GM18511 (cell line): ENCODE data around the gene SUGCT.
"Not testable (repeated sequence)": the region's sequence is repeated elsewhere in the genome, so short reads cannot be mapped to it uniquely, and the experiment has no call there.

Experiments
- ATAC-seq: cut with Tn5 transposase; IDR thresholded peaks from one replicate; pipeline ENCODE4 v1.9.1; 2021; ENCODE audit warnings: mild to moderate bottlenecking, moderate library complexity; ENCODE audit not compliant: unreplicated experiment

SUGCT gene

GRCh38 chr7:40244226-40244625, 109.4 kb downstream of the SUGCT start:
- ATAC-seq, result no peak

DNA sequence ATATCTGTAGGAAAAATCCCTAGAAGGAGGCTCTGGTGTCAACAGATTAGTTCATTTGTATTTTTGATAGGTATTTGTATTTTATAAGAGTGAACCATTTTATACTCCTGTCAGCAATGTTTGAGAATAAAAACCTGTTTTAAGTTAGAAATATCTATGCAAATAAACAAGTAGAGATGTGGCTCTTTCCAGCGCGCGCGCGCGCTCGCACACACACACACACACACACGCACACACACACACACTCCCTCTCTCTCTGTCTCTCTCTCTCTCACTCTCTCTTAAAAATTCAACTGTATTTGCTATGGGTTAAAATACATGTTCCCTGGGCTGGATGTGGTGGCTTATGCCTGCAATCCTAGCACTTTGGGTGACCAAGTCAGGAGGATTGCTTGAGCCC, 113.9 kb downstream of the SUGCT start:
- ATAC-seq, result no peak

DNA sequence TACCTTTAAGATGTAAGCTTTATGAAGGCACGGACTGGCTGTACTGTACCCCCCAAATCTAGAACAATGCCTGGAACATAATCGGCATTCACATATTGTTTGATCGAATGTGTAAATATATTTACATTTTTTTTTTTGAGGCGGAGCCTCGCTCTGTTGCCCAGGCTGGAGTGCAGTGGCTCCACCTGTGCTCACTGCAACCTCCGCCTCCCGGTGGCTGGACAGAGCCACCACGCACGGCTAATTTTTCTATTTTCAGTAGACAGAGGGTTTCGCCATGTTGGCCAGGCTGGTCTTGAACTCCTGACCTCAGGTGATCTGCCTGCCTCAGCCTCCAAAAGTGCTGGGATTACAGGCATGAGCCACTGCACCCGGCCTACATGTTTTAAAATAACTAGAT, 118.6 kb downstream of the SUGCT start:
- not testable (repeated sequence) for ATAC-seq

DNA sequence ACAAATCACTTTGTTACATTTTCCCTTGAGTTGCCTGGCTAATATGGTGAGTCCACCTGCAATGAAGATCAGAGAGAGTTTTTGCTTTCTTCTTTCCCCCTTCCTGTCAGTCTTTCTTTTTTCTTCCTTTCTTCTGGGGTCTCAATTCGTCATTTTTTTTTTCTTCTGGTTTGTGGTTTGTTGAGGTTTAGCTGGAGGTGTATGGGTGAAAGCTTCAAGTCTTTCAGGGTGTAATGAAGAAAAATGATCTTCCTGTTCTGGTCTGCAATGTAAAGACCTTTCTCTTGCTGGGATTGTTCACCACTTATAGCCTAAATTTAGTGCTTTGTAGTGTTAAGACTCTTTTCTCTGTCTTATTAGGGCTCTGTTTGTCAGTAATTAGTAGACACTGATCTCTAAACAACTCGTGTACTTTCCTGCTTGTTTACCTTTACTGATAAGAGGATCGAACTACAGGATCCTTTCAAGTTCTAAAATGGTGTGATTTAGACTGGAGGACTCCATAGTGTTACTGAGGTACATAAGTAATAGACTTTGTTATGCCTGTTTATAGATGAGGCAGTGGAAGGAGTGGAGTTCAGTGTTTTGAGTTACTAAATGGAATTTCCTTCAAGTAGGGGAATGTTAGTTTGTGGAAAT, 129.1 kb downstream of the SUGCT start:
- no peak for ATAC-seq

DNA sequence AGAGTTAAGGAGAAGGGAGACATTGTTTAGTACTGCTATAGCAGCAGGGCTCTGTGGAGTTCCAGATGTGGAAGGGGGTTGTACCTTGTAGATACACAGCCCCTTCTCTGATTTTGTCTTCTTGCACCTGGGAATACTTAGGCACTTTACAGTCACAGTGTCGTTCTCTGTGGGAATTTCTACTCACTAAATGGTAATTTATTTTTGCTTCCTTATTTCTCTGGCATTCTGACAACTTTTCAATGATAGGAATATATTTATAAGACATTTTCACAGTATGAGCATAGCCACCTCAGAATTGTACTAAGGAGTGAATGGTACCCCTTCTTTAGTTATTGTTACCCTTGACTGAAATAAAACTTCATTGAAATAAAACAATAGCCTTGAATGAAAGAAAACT, 132.8 kb downstream of the SUGCT start:
- ATAC-seq, result no peak

GRCh38 chr7:40268810-40269209, 134.0 kb downstream of the SUGCT start:
- ATAC-seq, result not testable (repeated sequence)

DNA sequence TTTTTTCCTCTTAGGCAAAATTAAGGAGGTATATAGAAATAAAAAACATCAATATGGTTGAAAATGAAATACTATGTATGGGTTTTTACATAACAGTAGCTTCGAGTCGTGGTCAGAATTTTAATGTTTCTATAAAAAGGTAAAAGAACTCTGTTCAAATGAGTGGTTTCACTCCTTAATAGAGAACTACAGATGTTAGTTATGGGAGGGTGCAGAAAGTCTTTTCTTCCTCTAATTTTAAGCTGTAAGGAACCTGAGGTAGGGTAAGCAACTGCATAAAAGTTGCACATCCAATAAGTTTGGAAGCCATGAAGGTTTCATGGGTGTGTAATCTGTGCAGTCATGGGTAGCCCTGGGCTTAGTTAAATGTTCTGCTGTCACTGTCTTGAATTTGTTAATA, 141.3 kb downstream of the SUGCT start:
- no peak for ATAC-seq

- no peak for ATAC-seq
Measured at GRCh38 chr7:40279991-40280390, 145.2 kb downstream of the SUGCT start.

DNA sequence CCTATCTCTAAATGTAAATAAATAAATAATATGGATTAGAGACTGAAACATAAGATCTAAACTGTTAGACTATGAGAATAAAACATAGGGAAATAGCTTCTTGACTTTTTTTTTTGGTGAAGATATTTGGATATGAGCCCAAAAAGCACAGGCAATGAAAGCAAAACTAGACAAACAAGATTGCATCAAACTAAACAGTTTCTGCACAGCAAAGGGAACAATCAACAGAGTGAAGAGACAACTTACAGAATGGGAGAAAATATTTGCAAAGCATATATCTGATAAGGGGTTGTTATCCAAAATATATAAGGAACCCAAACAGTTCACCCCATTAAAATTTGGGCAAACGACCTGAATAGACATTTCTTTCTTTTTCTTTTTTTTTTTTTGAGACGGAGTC, 148.1 kb downstream of the SUGCT start:
- no peak for ATAC-seq

DNA sequence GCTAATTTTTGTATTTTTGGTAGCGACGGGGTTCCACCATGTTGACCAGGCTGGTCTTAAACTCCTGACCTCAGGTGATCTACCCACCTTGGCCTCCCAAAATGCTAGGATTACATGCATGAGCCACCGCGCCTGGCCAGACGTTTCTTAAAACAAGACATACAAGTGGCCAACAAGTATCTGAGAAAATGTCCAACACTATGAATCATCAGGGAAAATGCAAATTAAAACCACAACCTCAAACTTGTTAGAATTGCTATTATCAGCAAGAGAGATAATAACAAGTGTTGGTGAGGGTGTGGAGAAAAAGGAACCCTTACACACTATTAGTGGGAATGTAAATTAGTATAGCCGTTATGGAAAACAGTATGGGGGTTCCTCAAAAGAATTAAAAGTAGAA, 148.6 kb downstream of the SUGCT start:
- ATAC-seq, result no peak

GRCh38 chr7:40288827-40289226, 154.0 kb downstream of the SUGCT start:
- ATAC-seq, result no peak

DNA sequence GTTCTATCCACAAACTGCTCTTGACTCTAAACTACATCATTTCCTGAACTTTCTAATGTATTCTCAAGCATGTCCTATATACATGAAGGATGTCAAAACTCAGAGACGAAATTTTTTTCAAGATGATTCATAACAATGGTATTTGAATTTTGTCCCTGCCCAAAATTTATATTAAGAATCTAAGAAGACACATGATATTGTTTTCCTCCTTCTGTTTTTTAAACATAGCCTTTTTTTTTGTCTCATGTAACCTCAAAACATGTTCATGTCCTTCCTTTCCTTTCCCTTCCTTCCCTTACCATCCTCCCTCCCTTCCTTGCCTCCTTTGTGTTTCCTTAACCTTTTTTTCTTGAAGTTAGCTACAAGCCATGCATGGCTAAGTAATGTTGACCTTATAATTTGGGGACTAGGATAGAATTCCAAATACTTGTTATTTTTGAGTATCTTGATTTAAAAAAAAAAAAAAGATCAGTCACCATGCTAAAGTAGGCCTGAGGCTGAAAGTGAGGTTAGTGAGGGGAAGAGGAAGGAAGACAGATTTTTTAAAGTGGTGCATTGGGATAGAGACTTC, 163.0 kb downstream of the SUGCT start:
- no peak for ATAC-seq

DNA sequence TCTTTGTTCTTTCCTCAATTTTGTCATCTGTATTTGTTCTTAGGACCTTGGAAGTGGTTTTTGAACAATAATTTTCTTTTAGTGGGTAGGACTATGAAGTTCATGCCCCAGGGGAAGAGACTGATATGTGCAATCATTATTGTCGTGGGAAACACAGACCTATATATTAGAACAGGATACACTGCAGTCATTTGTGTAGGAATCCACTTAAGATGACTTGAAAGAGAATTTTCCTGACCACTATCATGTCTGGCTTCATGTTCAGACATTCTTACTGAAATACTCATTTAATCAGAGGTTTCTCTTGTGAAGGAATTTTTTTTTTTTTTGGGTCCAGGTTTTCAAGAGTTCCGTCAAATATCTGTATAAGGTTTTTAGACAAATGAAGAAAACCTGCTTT, 163.6 kb downstream of the SUGCT start:
- no peak for ATAC-seq

DNA sequence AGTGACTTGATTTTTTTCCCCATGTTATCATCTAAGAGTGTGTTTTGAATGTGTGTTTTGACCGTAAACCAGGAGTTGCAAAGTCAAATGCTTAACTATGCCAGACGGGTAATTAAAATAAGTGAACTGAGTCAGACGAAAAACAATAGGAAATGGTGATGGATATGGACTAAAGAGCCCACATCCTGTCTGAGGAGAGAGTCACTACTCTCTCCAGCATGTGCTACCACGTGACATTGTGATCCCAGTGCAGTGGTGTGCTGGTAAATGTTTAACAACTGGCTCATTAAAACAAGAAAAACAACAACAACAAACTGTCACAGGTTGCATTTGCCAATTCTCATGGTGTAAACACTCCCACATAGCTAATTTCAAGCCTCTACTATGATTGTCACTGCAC, 164.3 kb downstream of the SUGCT start:
- ATAC-seq, result peak; percentile 68

DNA sequence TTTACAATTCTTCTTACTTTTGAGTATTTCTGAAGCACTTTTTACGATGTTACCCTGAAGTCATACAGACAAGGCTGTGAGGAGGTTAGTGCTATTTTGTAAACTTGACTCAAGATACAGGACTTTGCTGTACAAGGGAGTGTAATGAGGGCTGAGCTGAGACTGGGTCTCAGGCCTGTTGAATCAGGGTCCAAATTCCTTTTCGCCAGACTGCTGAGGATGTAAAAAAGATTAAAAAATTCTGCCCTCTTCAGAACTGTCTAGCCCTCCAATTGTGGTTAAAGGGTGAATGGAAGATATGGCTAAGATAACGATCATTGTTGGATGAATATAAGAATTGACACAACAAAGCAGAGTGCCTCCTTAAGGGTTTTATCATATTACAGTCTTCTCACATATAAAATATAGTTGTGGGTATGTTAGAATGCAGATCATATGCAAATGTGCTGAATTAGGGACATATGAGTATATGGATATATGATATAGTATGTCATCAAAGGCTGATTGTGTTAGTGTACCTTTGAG, 165.4 kb downstream of the SUGCT start:
- no peak for ATAC-seq

- ATAC-seq, result no peak
Measured at GRCh38 chr7:40301486-40302068, 166.8 kb downstream of the SUGCT start.

GRCh38 chr7:40303996-40304395, 169.2 kb downstream of the SUGCT start:
- ATAC-seq, result no peak

- no peak for ATAC-seq
Measured at GRCh38 chr7:40305229-40305628, 170.4 kb downstream of the SUGCT start.

GRCh38 chr7:40306025-40306424, 171.2 kb downstream of the SUGCT start:
- ATAC-seq, result no peak

DNA sequence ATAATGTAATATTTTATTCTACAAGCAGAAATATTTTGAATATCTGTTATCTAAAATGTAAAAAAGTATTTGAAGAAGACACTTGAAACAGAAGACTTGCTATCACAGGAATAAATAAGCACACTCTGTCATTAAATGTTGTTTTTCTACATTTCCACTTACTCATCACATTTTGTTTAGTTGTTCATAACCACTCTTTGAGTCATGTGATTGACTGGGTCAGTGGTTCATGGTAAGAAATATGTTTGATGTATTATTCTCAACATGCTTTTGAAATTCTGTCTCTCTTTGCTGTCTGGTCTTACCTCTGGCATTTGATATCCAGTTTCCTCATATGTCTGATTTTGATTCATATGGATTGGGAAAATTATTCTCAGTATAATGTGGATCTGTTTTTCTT, 171.8 kb downstream of the SUGCT start:
- no peak for ATAC-seq

DNA sequence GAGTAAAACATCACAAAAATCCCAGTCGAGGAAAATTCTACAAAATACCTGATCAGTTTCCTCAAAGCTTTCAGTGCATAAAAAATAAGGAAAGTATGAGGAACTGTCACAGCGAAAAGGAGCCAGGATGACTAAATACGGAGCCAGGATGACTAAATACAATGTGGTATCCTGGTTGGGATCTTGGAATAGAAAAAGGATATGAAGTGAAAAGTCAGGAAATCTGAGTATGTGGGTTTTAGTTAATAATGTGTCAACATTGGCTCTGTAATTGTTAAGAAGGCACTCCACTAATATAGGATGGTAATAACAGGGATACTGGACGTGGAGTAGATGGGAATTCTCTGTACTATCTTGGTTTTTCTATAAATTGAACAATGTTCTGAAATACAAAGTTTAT, 175.5 kb downstream of the SUGCT start:
- no peak for ATAC-seq

GRCh38 chr7:40311307-40311706, 176.5 kb downstream of the SUGCT start:
- ATAC-seq, result peak; percentile 99
